HG02642 (cell line): ENCODE results near the gene NAT9.

ENCODE experiments used
- ATAC-seq: cut with Tn5 transposase; IDR thresholded peaks from one replicate; pipeline ENCODE4 v1.9.1; 2021; ENCODE audit warnings: mild to moderate bottlenecking; ENCODE audit not compliant: unreplicated experiment, poor library complexity

Gene NAT9

GRCh38 chr17:74764751-74765286 lies 11.3 kb downstream of the NAT9 start:
- no peak for ATAC-seq

GRCh38 chr17:74763565-74764387 lies 12.4 kb downstream of the NAT9 start:
- ATAC-seq, result no peak

GRCh38 chr17:74761931-74762330 lies 14.2 kb downstream of the NAT9 start:
- ATAC-seq, result no peak

GRCh38 chr17:74761419-74761818 lies 14.7 kb downstream of the NAT9 start:
- ATAC-seq, result no peak

GRCh38 chr17:74760404-74761105 lies 15.6 kb downstream of the NAT9 start:
- no peak for ATAC-seq

GRCh38 chr17:74759941-74760340 lies 16.2 kb downstream of the NAT9 start:
- ATAC-seq, result no peak

- ATAC-seq, result peak; percentile 65
Observed at GRCh38 chr17:74759243-74759801, 16.8 kb downstream of the NAT9 start.

- ATAC-seq, result peak; percentile 23
Observed at GRCh38 chr17:74758848-74759168, 17.3 kb downstream of the NAT9 start.

GRCh38 chr17:74757931-74758847 lies 18.0 kb downstream of the NAT9 start:
- ATAC-seq, result no peak

- ATAC-seq, result no peak
Observed at GRCh38 chr17:74757502-74757901, 18.6 kb downstream of the NAT9 start.

- ATAC-seq, result no peak
Observed at GRCh38 chr17:74756891-74757290, 19.3 kb downstream of the NAT9 start.

GRCh38 chr17:74755533-74755932 lies 20.6 kb downstream of the NAT9 start:
- no peak for ATAC-seq

GRCh38 chr17:74754832-74755231 lies 21.3 kb downstream of the NAT9 start:
- ATAC-seq, result no peak

GRCh38 chr17:74752822-74753401 lies 23.2 kb downstream of the NAT9 start:
- no peak for ATAC-seq

- no peak for ATAC-seq
Observed at GRCh38 chr17:74752415-74752814, 23.7 kb downstream of the NAT9 start.

- no peak for ATAC-seq
Observed at GRCh38 chr17:74750327-74751069, 25.6 kb downstream of the NAT9 start.

- no peak for ATAC-seq
Observed at GRCh38 chr17:74750039-74750326, 26.2 kb downstream of the NAT9 start.

GRCh38 chr17:74749279-74750038 lies 26.7 kb downstream of the NAT9 start:
- ATAC-seq, result peak; percentile 3
